Calu3 (cell line): ENCODE data around the gene SFSWAP. TPM values are rescaled to one million over a fixed set of nuclear protein-coding genes. Genes with fewer than 3 reads are reported as not detected.

Experiments
- BruUV-seq: library from RNA; stranded (reverse); fragments of 400-500 nt; replicated peaks from 2 replicates; lab custom pipeline; 2021; lab: Mats Ljungman, UMichigan
- CTCF ChIA-PET: fragments of 300-600 bp; sonication (Branson Sonifier 250); formaldehyde crosslinking; loops from one replicate; lab custom pipeline; 2022; ENCODE audit warnings: antibody characterized with exemption; lab: Charles Lee
- DNase-seq: peaks from one replicate; pipeline ENCODE4 v3.0.0; 2022
- H3K27ac Mint-ChIP-seq: one replicate; pipeline ENCODE4 v1.8.0; 2022; ENCODE audit warnings: mixed read lengths; ENCODE audit not compliant: unreplicated experiment
- H3K27me3 Mint-ChIP-seq: one replicate; pipeline ENCODE4 v1.8.0; 2022; ENCODE audit warnings: mixed read lengths; ENCODE audit not compliant: unreplicated experiment
- H3K36me3 Mint-ChIP-seq: one replicate; pipeline ENCODE4 v1.8.0; 2022; ENCODE audit warnings: mild to moderate bottlenecking, moderate library complexity, mixed read lengths; ENCODE audit not compliant: insufficient read depth, unreplicated experiment
- H3K4me1 Mint-ChIP-seq: one replicate; pipeline ENCODE4 v1.8.0; 2022; ENCODE audit warnings: mild to moderate bottlenecking, low read depth, mixed read lengths; ENCODE audit not compliant: unreplicated experiment
- H3K4me3 Mint-ChIP-seq: one replicate; pipeline ENCODE4 v1.8.0; 2022; ENCODE audit warnings: mild to moderate bottlenecking, low read depth, moderate library complexity, mixed read lengths; ENCODE audit not compliant: unreplicated experiment
- H3K9me3 Mint-ChIP-seq: one replicate; pipeline ENCODE4 v1.8.0; 2022; ENCODE audit warnings: low read depth, mixed read lengths; ENCODE audit not compliant: unreplicated experiment
- CTCF ChIP-seq: fragments of 200-600 bp; IDR thresholded peaks from one replicate; pipeline ENCODE4 v1.8.0; 2022; ENCODE audit warnings: antibody characterized with exemption; ENCODE audit not compliant: unreplicated experiment
- intact Hi-C: fragments of 100-400 bp; cut with micrococcal nuclease; formaldehyde crosslinking; loops from one replicate; pipeline ENCODE4 v1.10.0; 2022; ENCODE audit not compliant: unreplicated experiment
- total RNA-seq: library from RNA; stranded (reverse); gene quantifications from 2 replicates; pipeline ENCODE4 v1.2.3, GENCODE V29; 2022

Gene SFSWAP
- total RNA-seq, 1 experiment from 2014 or later = 68.4 TPM

GRCh38 chr12:131682510-131682895 lies 28.4 kb upstream of the SFSWAP start:
- H3K27me3 Mint-ChIP-seq = peaks cover 50% of the 10 kb centered on the region
- CTCF ChIA-PET = interaction anchor here (0.7 kb wide), 1 partner anchor 61 kb away, joined by 3 read pairs; no protein-coding TSS in a partner anchor

GRCh38 chr12:131683266-131684014 lies 27.4 kb upstream of the SFSWAP start:
- intact Hi-C loops = no loop called here
- CTCF ChIA-PET = interaction anchor here (1.1 kb wide), 1 partner anchor 24 kb away, joined by 3 read pairs; no protein-coding TSS in a partner anchor
- peaks cover 53% of the 10 kb centered on the region for H3K27me3 Mint-ChIP-seq
- H3K4me3 Mint-ChIP-seq = no peak overlapping the region
- no TSS peak for BruUV-seq
- no peaks in the 10 kb centered on the region for H3K36me3 Mint-ChIP-seq
- no peak overlapping the region for H3K27ac Mint-ChIP-seq
- no peak for DNase-seq
- no peaks in the 10 kb centered on the region for H3K4me1 Mint-ChIP-seq
- no peak for TF ChIP-seq CTCF
- peaks cover 5% of the 10 kb centered on the region for H3K9me3 Mint-ChIP-seq

More at GRCh38 chr12:131682510-131682895, 28.4 kb upstream of the SFSWAP start:
- no peak overlapping the region for H3K4me3 Mint-ChIP-seq
- TF ChIP-seq CTCF = no peak
- BruUV-seq = no TSS peak
- no peak for DNase-seq
- H3K27ac Mint-ChIP-seq = no peak overlapping the region
- H3K36me3 Mint-ChIP-seq = no peaks in the 10 kb centered on the region
- intact Hi-C loops = no loop called here
- no peaks in the 10 kb centered on the region for H3K9me3 Mint-ChIP-seq
- H3K4me1 Mint-ChIP-seq = no peaks in the 10 kb centered on the region

- no peak for DNase-seq
- TF ChIP-seq CTCF = no peak
Observed at GRCh38 chr12:131684015-131684725, 26.7 kb upstream of the SFSWAP start.

GRCh38 chr12:131687346-131688125 lies 23.4 kb upstream of the SFSWAP start:
- Mint-ChIP-seq H3K4me1 (no peaks in the 10 kb centered on the region), H3K4me3 (no peak overlapping the region), H3K9me3 (peaks cover 5% of the 10 kb centered on the region), H3K36me3 (no peaks in the 10 kb centered on the region), H3K27me3 (peaks cover 64% of the 10 kb centered on the region), H3K27ac (no peak overlapping the region)
- CTCF ChIA-PET = no interaction called here
- BruUV-seq = no TSS peak
- TF ChIP-seq CTCF = no peak
- no peak for DNase-seq
- intact Hi-C loops = no loop called here

More at GRCh38 chr12:131684015-131684725, 26.7 kb upstream of the SFSWAP start:
- Mint-ChIP-seq H3K4me1 (no peaks in the 10 kb centered on the region), H3K27ac (no peak overlapping the region), H3K36me3 (no peaks in the 10 kb centered on the region), H3K9me3 (peaks cover 5% of the 10 kb centered on the region), H3K27me3 (peaks cover 54% of the 10 kb centered on the region), H3K4me3 (no peak overlapping the region)
- intact Hi-C loops = no loop called here
- CTCF ChIA-PET = interaction anchor here (1.1 kb wide), 1 partner anchor 23 kb away, joined by 3 read pairs; no protein-coding TSS in a partner anchor
- no TSS peak for BruUV-seq
